H9 (cell line): ENCODE measurements around the gene RAD21L1. TPM values are rescaled to one million over a fixed set of nuclear protein-coding genes. Genes with fewer than 3 reads are reported as not detected.

Experiments used
- DNase-seq: peaks from one replicate; pipeline ENCODE4 v3.0.0-alpha.2; 2017
- H2AFZ ChIP-seq: one replicate; pipeline ENCODE4 v1.6.1; 2013; ENCODE audit warnings: mild to moderate bottlenecking, low read length, control low read depth, moderate library complexity
- H2AK5ac ChIP-seq: 2 replicates; pipeline ENCODE4 v1.6.1; 2013; ENCODE audit warnings: low read length, control low read depth, mixed read lengths; ENCODE audit not compliant: insufficient read length
- H2BK120ac ChIP-seq: one replicate; pipeline ENCODE4 v1.6.1; 2013; ENCODE audit warnings: low read depth, mild to moderate bottlenecking, low read length, control low read depth, inconsistent platforms; ENCODE audit not compliant: poor library complexity, severe bottlenecking
- H2BK12ac ChIP-seq: 2 replicates; pipeline ENCODE4 v1.6.1; 2013; ENCODE audit warnings: low read length, control low read depth, mixed read lengths, low read depth; ENCODE audit not compliant: insufficient read length
- H2BK15ac ChIP-seq: 2 replicates; pipeline ENCODE4 v1.6.1; 2013; ENCODE audit warnings: low read depth, low read length, control low read depth
- H2BK20ac ChIP-seq: one replicate; pipeline ENCODE4 v1.6.1; 2013; ENCODE audit warnings: low read depth, mild to moderate bottlenecking, low read length, control low read depth, inconsistent platforms; ENCODE audit not compliant: poor library complexity, severe bottlenecking
- H2BK5ac ChIP-seq: 2 replicates; pipeline ENCODE4 v1.6.1; 2013; ENCODE audit warnings: low read length, control low read depth, mixed read lengths; ENCODE audit not compliant: insufficient read length
- H3K14ac ChIP-seq: 2 replicates; pipeline ENCODE4 v1.6.1; 2013; ENCODE audit warnings: low read length, control low read depth; ENCODE audit not compliant: insufficient read depth
- H3K18ac ChIP-seq: 2 replicates; pipeline ENCODE4 v1.6.1; 2013; ENCODE audit warnings: low read depth, mild to moderate bottlenecking, mixed read lengths, low read length, control low read depth; ENCODE audit not compliant: insufficient read length
- H3K23ac ChIP-seq: 2 replicates; pipeline ENCODE4 v1.6.1; 2013; ENCODE audit warnings: low read length, control low read depth, mixed read lengths, low read depth; ENCODE audit not compliant: insufficient read length
- H3K23me2 ChIP-seq: 2 replicates; pipeline ENCODE4 v1.6.1; 2013; ENCODE audit warnings: low read depth, mild to moderate bottlenecking, mixed read lengths, low read length, control low read depth; ENCODE audit not compliant: insufficient read length, poor library complexity, severe bottlenecking
- H3K27ac ChIP-seq: 2 replicates; pipeline ENCODE4 v1.5.1; 2013; ENCODE audit warnings: low read length, control low read depth, mixed read lengths, low read depth; ENCODE audit not compliant: insufficient read length
- H3K27me3 ChIP-seq: 2 replicates; pipeline ENCODE4 v1.6.1; 2013; ENCODE audit warnings: low read length, control low read depth, inconsistent platforms; ENCODE audit not compliant: insufficient read depth
- H3K4ac ChIP-seq: 2 replicates; pipeline ENCODE4 v1.6.1; 2013; ENCODE audit warnings: low read depth, mild to moderate bottlenecking, control low read depth, inconsistent platforms, low read length, moderate library complexity
- H3K4me1 ChIP-seq: 2 replicates; pipeline ENCODE4 v1.6.1; 2013; ENCODE audit warnings: low read length, control low read depth, inconsistent platforms; ENCODE audit not compliant: insufficient read depth
- H3K4me2 ChIP-seq: 2 replicates; pipeline ENCODE4 v1.6.1; 2013; ENCODE audit warnings: low read length, control low read depth, mixed read lengths; ENCODE audit not compliant: insufficient read length, insufficient read depth
- H3K56ac ChIP-seq: 2 replicates; pipeline ENCODE4 v1.6.1; 2013; ENCODE audit warnings: low read depth, mild to moderate bottlenecking, mixed read lengths, low read length, control low read depth; ENCODE audit not compliant: insufficient read length
- H3K79me1 ChIP-seq: 2 replicates; pipeline ENCODE4 v1.6.1; 2013; ENCODE audit warnings: low read depth, mild to moderate bottlenecking, moderate library complexity, low read length, control low read depth, inconsistent platforms; ENCODE audit not compliant: insufficient read depth, poor library complexity, severe bottlenecking
- H3K79me2 ChIP-seq: 2 replicates; pipeline ENCODE4 v1.6.1; 2013; ENCODE audit warnings: low read length, control low read depth, inconsistent platforms; ENCODE audit not compliant: insufficient read depth
- H3K9ac ChIP-seq: 2 replicates; pipeline ENCODE4 v1.6.1; 2013; ENCODE audit warnings: low read length, control low read depth, mixed read lengths; ENCODE audit not compliant: insufficient read length; ENCODE audit errors: extremely low read depth
- H3K9me3 ChIP-seq: one replicate; pipeline ENCODE4 v1.6.1; 2013; ENCODE audit warnings: low read depth, low read length, inconsistent platforms; ENCODE audit not compliant: control insufficient read depth
- H3T11ph ChIP-seq: one replicate; pipeline ENCODE4 v1.6.1; 2013; ENCODE audit warnings: mild to moderate bottlenecking, low read length, control low read depth, inconsistent platforms
- H4K20me1 ChIP-seq: one replicate; pipeline ENCODE4 v1.6.1; 2013; ENCODE audit not compliant: control insufficient read depth, insufficient read length, insufficient read depth
- H4K5ac ChIP-seq: 2 replicates; pipeline ENCODE4 v1.6.1; 2013; ENCODE audit warnings: low read depth, mild to moderate bottlenecking, mixed read lengths, low read length, control low read depth; ENCODE audit not compliant: insufficient read length
- H4K8ac ChIP-seq: replicated peaks from 2 replicates; pipeline ENCODE4 v1.6.1; 2013; ENCODE audit warnings: low read length, control low read depth, mixed read lengths, low read depth; ENCODE audit not compliant: insufficient read length
- H4K91ac ChIP-seq: 2 replicates; pipeline ENCODE4 v1.6.1; 2013; ENCODE audit warnings: low read depth, mild to moderate bottlenecking, moderate library complexity, mixed read lengths, low read length, control low read depth; ENCODE audit not compliant: insufficient read length
- H3K27ac Mint-ChIP-seq, 3 experiments: 2 replicates in 2 of 3; 3 replicates in 1 of 3; pipeline ENCODE4 v1.8.0; 2020 to 2021; ENCODE audit warnings: mixed read lengths in 3 of 3, mild to moderate bottlenecking in 1 of 3, moderate library complexity in 1 of 3
- H3K27me3 Mint-ChIP-seq: 2 replicates; pipeline ENCODE4 v1.8.0; 2021; ENCODE audit warnings: low read depth, mild to moderate bottlenecking, moderate library complexity, mixed read lengths
- H3K36me3 Mint-ChIP-seq, 3 experiments: 2 replicates in 2 of 3; 3 replicates in 1 of 3; pipeline ENCODE4 v1.8.0; 2020 to 2021; ENCODE audit warnings: low read depth in 3 of 3, mixed read lengths in 3 of 3; ENCODE audit not compliant: insufficient read depth in 1 of 3
- H3K4me1 Mint-ChIP-seq, 2 experiments: 2 replicates each; pipeline ENCODE4 v1.8.0; 2020; ENCODE audit warnings: mixed read lengths in 2 of 2
- H3K4me3 Mint-ChIP-seq, 2 experiments: 2 replicates in 1 of 2; 3 replicates in 1 of 2; pipeline ENCODE4 v1.8.0; 2020 to 2021; ENCODE audit warnings: mild to moderate bottlenecking in 2 of 2, mixed read lengths in 2 of 2, moderate library complexity in 1 of 2
- H3K9me3 Mint-ChIP-seq, 2 experiments: 2 replicates in 1 of 2; 3 replicates in 1 of 2; pipeline ENCODE4 v1.8.0; 2020; ENCODE audit warnings: mild to moderate bottlenecking in 2 of 2, mixed read lengths in 2 of 2, moderate library complexity in 1 of 2
- CTCF ChIP-seq: fragments of 200-600 bp; sonication (generic); conservative IDR thresholded peaks from 3 replicates; pipeline ENCODE4 v1.8.0; 2021; ENCODE audit warnings: antibody characterized with exemption, mild to moderate bottlenecking
- WGBS: extraction: QIAGEN DNeasy Blood & Tissue Kit; methylation state at CpG from one replicate; pipeline ENCODE4 v1.1.7; 2013; ENCODE audit warnings: missing lambda C conversion rate, low lambda C conversion rate, mixed read lengths; ENCODE audit not compliant: insufficient read length; ENCODE audit errors: extremely low coverage; 5-methylcytosine and 5-hydroxymethylcytosine counted together
- total RNA-seq: library from RNA; stranded (reverse); gene quantifications from 2 replicates; pipeline ENCODE4 v1.2.1, GENCODE V29; 2021

The RAD21L1 gene
- total RNA-seq, 1 experiment from 2014 or later = not detected

- DNase-seq = no peak
- WGBS = no CpG with 5 or more reads among the region's 76 CpGs
- Histone ChIP-seq H3K18ac (peak within 1 kb of the TSS; percentile 41), H3T11ph (no peak within 1 kb of the TSS), H3K14ac (peak within 1 kb of the TSS; percentile 80), H4K5ac (no peak within 1 kb of the TSS), H3K23ac (no peak within 1 kb of the TSS), H3K23me2 (peaks cover 4% of the 10 kb centered on the region), H2AFZ (no peak within 1 kb of the TSS), H2AK5ac (no peak within 1 kb of the TSS), H3K27ac (no peak within 1 kb of the TSS), H3K79me1 (no peaks in the 10 kb centered on the region), H2BK20ac (no peak within 1 kb of the TSS), H4K20me1 (no peaks in the 10 kb centered on the region), H2BK120ac (no peak within 1 kb of the TSS), H2BK12ac (no peak within 1 kb of the TSS), H3K27me3 (peaks cover 16% of the 10 kb centered on the region; the same call in 1 of the 2 replicates), H3K4me2 (peak within 1 kb of the TSS; percentile 74), H4K91ac (no peak within 1 kb of the TSS), H3K79me2 (no peaks in the 10 kb centered on the region), H3K9me3 (no peaks in the 10 kb centered on the region), H2BK5ac (no peak within 1 kb of the TSS), H3K56ac (no peak within 1 kb of the TSS), H3K9ac (no peak within 1 kb of the TSS), H3K4ac (no peak within 1 kb of the TSS), H4K8ac (no peak within 1 kb of the TSS), H2BK15ac (no peak within 1 kb of the TSS), H3K4me1 (peaks cover 12% of the 10 kb centered on the region; the same call in 1 of the 2 replicates)
- H3K9me3 Mint-ChIP-seq = no peaks in the 10 kb centered on the region; a peak in 2 of 5 replicates
- no peak within 1 kb of the TSS for H3K27ac Mint-ChIP-seq
- no peak for TF ChIP-seq CTCF
- peaks cover 18 to 30% of the 10 kb centered on the region in 2 experiments for H3K4me1 Mint-ChIP-seq
- H3K36me3 Mint-ChIP-seq = peaks cover 0 to 5% (median 4%) of the 10 kb centered on the region in 3 experiments; a peak in 2 of 7 replicates
- H3K27me3 Mint-ChIP-seq = peaks cover 45% of the 10 kb centered on the region
- peak within 1 kb of the TSS; percentile 69 to 84 for H3K4me3 Mint-ChIP-seq
Observed at GRCh38 chr20:1184638-1185315, 41.1 kb upstream of the RAD21L1 start, which contains the start of gene TMEM74B. TMEM74B (minus strand) TSS chr20:1184981; CDS start chr20:1183801, 1,180 bp downstream.
